Fibroblast of upper back skin (primary cell): ENCODE results near the gene CAMK2A.

Source experiments
- DNase-seq: peaks from one replicate; pipeline ENCODE4 v3.0.0-alpha.2; 2013

The CAMK2A gene

GRCh38 chr5:150313921-150314716, 24.5 kb upstream of the CAMK2A start:
- DNase-seq = no peak

GRCh38 chr5:150313501-150313900, 23.9 kb upstream of the CAMK2A start:
- no peak for DNase-seq

- DNase-seq = no peak
Observed at GRCh38 chr5:150312518-150312917, 22.9 kb upstream of the CAMK2A start.

- no peak for DNase-seq
Observed at GRCh38 chr5:150311015-150311692, 21.6 kb upstream of the CAMK2A start.

GRCh38 chr5:150310246-150310645, 20.7 kb upstream of the CAMK2A start:
- no peak for DNase-seq

GRCh38 chr5:150309886-150310239, 20.3 kb upstream of the CAMK2A start:
- DNase-seq = no peak

- no peak for DNase-seq
Observed at GRCh38 chr5:150309101-150309885, 19.7 kb upstream of the CAMK2A start.

- DNase-seq = no peak
Observed at GRCh38 chr5:150307617-150308426, 18.2 kb upstream of the CAMK2A start.

GRCh38 chr5:150306775-150307174, 17.2 kb upstream of the CAMK2A start:
- no peak for DNase-seq

GRCh38 chr5:150305557-150305956, 16.0 kb upstream of the CAMK2A start:
- peak; percentile 47 for DNase-seq

GRCh38 chr5:150305095-150305494, 15.5 kb upstream of the CAMK2A start:
- DNase-seq = no peak

GRCh38 chr5:150304481-150305081, 15.0 kb upstream of the CAMK2A start:
- no peak for DNase-seq

- peak; percentile 51 for DNase-seq
Observed at GRCh38 chr5:150303660-150304386, 14.2 kb upstream of the CAMK2A start.

GRCh38 chr5:150303070-150303615, 13.6 kb upstream of the CAMK2A start:
- no peak for DNase-seq

GRCh38 chr5:150302301-150303069, 12.9 kb upstream of the CAMK2A start, which contains the start of gene ARSI:
Gene ARSI (minus strand): TSS chr5:150302905. CDS start chr5:150302373, 532 bp downstream.
- peak; percentile 94 for DNase-seq

GRCh38 chr5:150301901-150302300, 12.3 kb upstream of the CAMK2A start:
- DNase-seq = no peak

GRCh38 chr5:150301170-150301505, 11.6 kb upstream of the CAMK2A start:
- peak; percentile 65 for DNase-seq

GRCh38 chr5:150300496-150301169, 11.1 kb upstream of the CAMK2A start:
- no peak for DNase-seq

- peak; percentile 64 for DNase-seq
Observed at GRCh38 chr5:150299571-150300327, 10.2 kb upstream of the CAMK2A start.
